ENCODE measurements around the gene VDAC1. TPM values are rescaled to one million over a fixed set of nuclear protein-coding genes. Genes with fewer than 3 reads are reported as not detected.

The VDAC1 gene
- total and polyA plus RNA-seq, 2 donors (not counting 1 experiment from before 2014, with no cell fraction given): 27.8 to 60.7 TPM

- H3K9ac ChIP-seq (ENCODE audit: low read length): no peak overlapping the region
- peaks cover 0 to 8% of the 10 kb centered on the region in 2 experiments for H3K36me3 ChIP-seq (replicated peaks in 1 of 2; ENCODE audit: control extremely low read depth in 1 of 2, control insufficient read depth in 1 of 2, extremely low read depth in 1 of 2, insufficient read depth in 2 of 2, low read length in 1 of 2)
- no peak overlapping the region for H3K4me2 ChIP-seq (replicated peaks; ENCODE audit: low read depth, low read length, poor library complexity, severe bottlenecking)
- H3K27me3 Mint-ChIP-seq: no peaks in the 10 kb centered on the region
- H3K27me3 ChIP-seq (replicated peaks in 1 of 4; ENCODE audit: control extremely low read depth in 1 of 4, control insufficient read depth in 3 of 4, insufficient read depth in 4 of 4, low read length in 3 of 4): no peaks in the 10 kb centered on the region
- H3K27ac Mint-ChIP-seq: no peak overlapping the region
- H3K9me3 ChIP-seq (ENCODE audit: control extremely low read depth in 1 of 3, control insufficient read depth in 2 of 3, insufficient read depth in 1 of 3, low read length in 2 of 3): peaks cover 0 to 9% (median 0%) of the 10 kb centered on the region in 3 donors
- ChIA-PET CTCF (no interaction called here), POLR2A (no interaction called here)
- peaks cover 79% of the 10 kb centered on the region for H3K79me2 ChIP-seq (ENCODE audit: control insufficient read depth, insufficient read depth, low read length)
- no peak overlapping the region for H3K4me3 ChIP-seq (ENCODE audit: control extremely low read depth in 1 of 5, extremely low read depth in 1 of 5, insufficient read depth in 1 of 5, low read depth in 2 of 5, low read length in 4 of 5)
- peaks cover 25 to 29% of the 10 kb centered on the region in 2 donors for H3K4me1 ChIP-seq (ENCODE audit: control insufficient read depth in 2 of 2, insufficient read depth in 2 of 2, low read length in 2 of 2)
- H3K27ac ChIP-seq (ENCODE audit: low read length in 2 of 2): peak overlapping the region in 1 of 2 donors; percentile 24
- no peak overlapping the region for H2AFZ ChIP-seq (ENCODE audit: insufficient read depth, low read depth, low read length, poor library complexity, severe bottlenecking)
- no peaks in the 10 kb centered on the region for H4K20me1 ChIP-seq (ENCODE audit: control insufficient read depth, insufficient read depth, low read length, poor library complexity, severe bottlenecking)
- intact Hi-C loops (cut with micrococcal nuclease): loop anchor here (10.0 kb wide), 1 partner anchor 941 kb away; the partner anchor contains the start of gene ZCCHC10
- H3K4me3 Mint-ChIP-seq: no peak overlapping the region
- WGBS (ENCODE audit: insufficient coverage): 97% methylated on average over 7 of the region's 10 CpGs
- DNase-seq (no peak), ATAC-seq (ENCODE audit: low read depth) (no peak)
- H3K9me3 Mint-ChIP-seq (ENCODE audit: insufficient read depth): no peaks in the 10 kb centered on the region
- TF ChIP-seq EZH2 (IDR thresholded peaks at IDR 0.05; ENCODE audit: borderline replicate concordance, insufficient read depth, low read depth, low read length, poor library complexity, severe bottlenecking) (no peak), CTCF (IDR thresholded peaks at IDR 0.05) (no peak)
- peaks cover 65% of the 10 kb centered on the region for H3K4me1 Mint-ChIP-seq
Observed at GRCh38 chr5:133966090-133966489, 38.7 kb downstream of the VDAC1 start.

GRCh38 chr5:133963493-133964128 is 41.2 kb downstream of the VDAC1 start:
- POLR2A ChIA-PET: interaction anchor here (0.7 kb wide), 1 partner anchor 54 kb away, joined by 3 read pairs; no protein-coding TSS in a partner anchor
- Histone ChIP-seq H3K4me2 (replicated peaks; ENCODE audit: low read depth, low read length, poor library complexity, severe bottlenecking) (no peak overlapping the region), H4K20me1 (ENCODE audit: control insufficient read depth, insufficient read depth, low read length, poor library complexity, severe bottlenecking) (no peaks in the 10 kb centered on the region), H3K27me3 (replicated peaks in 1 of 4; ENCODE audit: control extremely low read depth in 1 of 4, control insufficient read depth in 3 of 4, insufficient read depth in 4 of 4, low read length in 3 of 4) (no peaks in the 10 kb centered on the region), H2AFZ (ENCODE audit: insufficient read depth, low read depth, low read length, poor library complexity, severe bottlenecking) (no peak overlapping the region), H3K9me3 (ENCODE audit: control extremely low read depth in 1 of 3, control insufficient read depth in 2 of 3, insufficient read depth in 1 of 3, low read length in 2 of 3) (peaks cover 0 to 9% (median 0%) of the 10 kb centered on the region in 3 donors), H3K4me3 (ENCODE audit: control extremely low read depth in 1 of 5, extremely low read depth in 1 of 5, insufficient read depth in 1 of 5, low read depth in 2 of 5, low read length in 4 of 5) (no peak overlapping the region), H3K36me3 (replicated peaks in 1 of 2; ENCODE audit: control extremely low read depth in 1 of 2, control insufficient read depth in 1 of 2, extremely low read depth in 1 of 2, insufficient read depth in 2 of 2, low read length in 1 of 2) (peaks cover 9 to 12% of the 10 kb centered on the region in 2 experiments), H3K79me2 (ENCODE audit: control insufficient read depth, insufficient read depth, low read length) (peaks cover 71% of the 10 kb centered on the region), H3K9ac (ENCODE audit: low read length) (no peak overlapping the region), H3K4me1 (ENCODE audit: control insufficient read depth in 2 of 2, insufficient read depth in 2 of 2, low read length in 2 of 2) (peaks cover 14 to 19% of the 10 kb centered on the region in 2 donors), H3K27ac (ENCODE audit: low read length in 2 of 2) (peak overlapping the region in 1 of 2 donors; percentile 61)
- ATAC-seq (ENCODE audit: low read depth) (no peak), DNase-seq (no peak)
- H3K27ac Mint-ChIP-seq: peak overlapping the region; percentile 22
- H3K27me3 Mint-ChIP-seq: no peaks in the 10 kb centered on the region
- no peak overlapping the region for H3K4me3 Mint-ChIP-seq
- peaks cover 68% of the 10 kb centered on the region for H3K4me1 Mint-ChIP-seq
- no CpG with 5 or more reads among the region's 2 CpGs for WGBS (ENCODE audit: insufficient coverage)
- CTCF ChIA-PET: interaction anchor here (1.6 kb wide), 3 partner anchors 16 to 410 kb away, joined by 4 to 5 read pairs (median 4); no protein-coding TSS in a partner anchor
- no peaks in the 10 kb centered on the region for H3K9me3 Mint-ChIP-seq (ENCODE audit: insufficient read depth)
- intact Hi-C loops (cut with micrococcal nuclease): loop anchor here (10.0 kb wide), 1 partner anchor 939 kb away; the partner anchor contains the start of gene ZCCHC10
- no peak for TF ChIP-seq CTCF (IDR thresholded peaks at IDR 0.05)
- TF ChIP-seq EZH2 (IDR thresholded peaks at IDR 0.05; ENCODE audit: borderline replicate concordance, insufficient read depth, low read depth, low read length, poor library complexity, severe bottlenecking): no peak
